ENCODE data around the gene PRX. TPM values are rescaled to one million over a fixed set of nuclear protein-coding genes. Genes with fewer than 3 reads are reported as not detected.

PRX gene
- polyA plus RNA-seq, 3 donors = 0.13 to 0.76 TPM; not detected in 1

GRCh38 chr19:40422748-40423566 is 9.8 kb upstream of the PRX start:
- H3K79me2 ChIP-seq (ENCODE audit: insufficient read depth, low read length) = peaks cover 37% of the 10 kb centered on the region
- peaks cover 22% of the 10 kb centered on the region for H4K20me1 ChIP-seq (ENCODE audit: insufficient read depth, low read length)
- Mint-ChIP-seq H3K27ac (peak overlapping the region in 2 of 7 donors; percentile 62 to 95), H3K36me3 (peaks cover 14 to 15% of the 10 kb centered on the region in 2 donors), H3K9me3 (no peaks in the 10 kb centered on the region), H3K4me3 (no peak overlapping the region), H3K27me3 (ENCODE audit: low read depth in 3 of 3) (peaks cover 0 to 5% (median under 1%) of the 10 kb centered on the region in 3 donors), H3K4me1 (peaks cover 30% of the 10 kb centered on the region)
- H3K4me3 ChIP-seq (replicated peaks in 1 of 3; ENCODE audit: low read depth in 2 of 3, low read length in 3 of 3) = no peak overlapping the region
- no peaks in the 10 kb centered on the region for H3K27me3 ChIP-seq (ENCODE audit: control insufficient read depth in 2 of 2, insufficient read depth in 2 of 2, low read length in 2 of 2)
- no peak overlapping the region for H3K9ac ChIP-seq (ENCODE audit: insufficient read depth, low read length, poor library complexity, severe bottlenecking)
- H3K36me3 ChIP-seq (replicated peaks in 1 of 2; ENCODE audit: control insufficient read depth in 1 of 2, insufficient read depth in 2 of 2, low read length in 2 of 2) = peaks cover 12 to 13% of the 10 kb centered on the region in 2 donors
- no peaks in the 10 kb centered on the region for H3K9me3 ChIP-seq (replicated peaks in 1 of 2; ENCODE audit: control insufficient read depth in 1 of 2, insufficient read depth in 1 of 2, low read length in 2 of 2)
- no peak overlapping the region for H3K4me2 ChIP-seq (replicated peaks; ENCODE audit: extremely low read depth, low read length, poor library complexity, severe bottlenecking)
- no peak for TF ChIP-seq CTCF (IDR thresholded peaks at IDR 0.05)
- intact Hi-C loops (cut with micrococcal nuclease) = loop anchor here in 1 of 2 donors (10.0 kb wide), 1 partner anchor 118 kb away; no protein-coding TSS in a partner anchor
- peaks cover 19 to 36% of the 10 kb centered on the region in 2 donors for H3K4me1 ChIP-seq (ENCODE audit: control insufficient read depth in 1 of 2, insufficient read depth in 2 of 2, low read length in 2 of 2)
- 96% methylated on average over 25 of the region's 31 CpGs for WGBS (ENCODE audit: insufficient coverage)
- no peak for DNase-seq
- H2AFZ ChIP-seq (ENCODE audit: insufficient read depth, low read depth, low read length, poor library complexity, severe bottlenecking) = no peak overlapping the region
- no peak overlapping the region for H3K27ac ChIP-seq (ENCODE audit: low read depth in 1 of 2, low read length in 2 of 2)

GRCh38 chr19:40421993-40422747 is 9.0 kb upstream of the PRX start:
- H3K27me3 Mint-ChIP-seq (ENCODE audit: low read depth in 3 of 3) = peaks cover 0 to 4% (median 1%) of the 10 kb centered on the region in 3 donors
- Histone ChIP-seq H3K4me1 (ENCODE audit: control insufficient read depth in 1 of 2, insufficient read depth in 2 of 2, low read length in 2 of 2) (peaks cover 27 to 44% of the 10 kb centered on the region in 2 donors), H3K9ac (ENCODE audit: insufficient read depth, low read length, poor library complexity, severe bottlenecking) (no peak overlapping the region), H2AFZ (ENCODE audit: insufficient read depth, low read depth, low read length, poor library complexity, severe bottlenecking) (no peak overlapping the region), H3K79me2 (ENCODE audit: insufficient read depth, low read length) (peaks cover 37% of the 10 kb centered on the region), H3K9me3 (replicated peaks in 1 of 2; ENCODE audit: control insufficient read depth in 1 of 2, insufficient read depth in 1 of 2, low read length in 2 of 2) (no peaks in the 10 kb centered on the region), H3K27me3 (ENCODE audit: control insufficient read depth in 2 of 2, insufficient read depth in 2 of 2, low read length in 2 of 2) (no peaks in the 10 kb centered on the region), H3K36me3 (replicated peaks in 1 of 2; ENCODE audit: control insufficient read depth in 1 of 2, insufficient read depth in 2 of 2, low read length in 2 of 2) (peaks cover 12 to 13% of the 10 kb centered on the region in 2 donors), H4K20me1 (ENCODE audit: insufficient read depth, low read length) (peaks cover 22% of the 10 kb centered on the region), H3K4me2 (replicated peaks; ENCODE audit: extremely low read depth, low read length, poor library complexity, severe bottlenecking) (no peak overlapping the region), H3K27ac (ENCODE audit: low read depth in 1 of 2, low read length in 2 of 2) (peak overlapping the region in 1 of 2 donors; percentile 88), H3K4me3 (replicated peaks in 1 of 3; ENCODE audit: low read depth in 2 of 3, low read length in 3 of 3) (no peak overlapping the region)
- TF ChIP-seq CTCF (IDR thresholded peaks at IDR 0.05) = no peak
- H3K36me3 Mint-ChIP-seq = peaks cover 14 to 15% of the 10 kb centered on the region in 2 donors
- H3K4me3 Mint-ChIP-seq = no peak overlapping the region
- H3K27ac Mint-ChIP-seq = peak overlapping the region in 5 of 7 donors; percentile 35 to 95 (median 83)
- WGBS (ENCODE audit: insufficient coverage) = 92% methylated on average over 7 of the region's 16 CpGs
- intact Hi-C loops (cut with micrococcal nuclease) = loop anchor here in 1 of 2 donors (2.0 to 10.0 kb wide), 2 partner anchors 43 to 117 kb away; partner anchors contain the start of gene BLVRB
- H3K4me1 Mint-ChIP-seq = peaks cover 37% of the 10 kb centered on the region
- H3K9me3 Mint-ChIP-seq = no peaks in the 10 kb centered on the region
- no peak for DNase-seq
